ENCODE measurements around the gene BUD23. TPM values are rescaled to one million over a fixed set of nuclear protein-coding genes. Genes with fewer than 3 reads are reported as not detected.

The BUD23 gene
- total RNA-seq, 1 experiment from 2014 or later = 78.1 TPM

DNA sequence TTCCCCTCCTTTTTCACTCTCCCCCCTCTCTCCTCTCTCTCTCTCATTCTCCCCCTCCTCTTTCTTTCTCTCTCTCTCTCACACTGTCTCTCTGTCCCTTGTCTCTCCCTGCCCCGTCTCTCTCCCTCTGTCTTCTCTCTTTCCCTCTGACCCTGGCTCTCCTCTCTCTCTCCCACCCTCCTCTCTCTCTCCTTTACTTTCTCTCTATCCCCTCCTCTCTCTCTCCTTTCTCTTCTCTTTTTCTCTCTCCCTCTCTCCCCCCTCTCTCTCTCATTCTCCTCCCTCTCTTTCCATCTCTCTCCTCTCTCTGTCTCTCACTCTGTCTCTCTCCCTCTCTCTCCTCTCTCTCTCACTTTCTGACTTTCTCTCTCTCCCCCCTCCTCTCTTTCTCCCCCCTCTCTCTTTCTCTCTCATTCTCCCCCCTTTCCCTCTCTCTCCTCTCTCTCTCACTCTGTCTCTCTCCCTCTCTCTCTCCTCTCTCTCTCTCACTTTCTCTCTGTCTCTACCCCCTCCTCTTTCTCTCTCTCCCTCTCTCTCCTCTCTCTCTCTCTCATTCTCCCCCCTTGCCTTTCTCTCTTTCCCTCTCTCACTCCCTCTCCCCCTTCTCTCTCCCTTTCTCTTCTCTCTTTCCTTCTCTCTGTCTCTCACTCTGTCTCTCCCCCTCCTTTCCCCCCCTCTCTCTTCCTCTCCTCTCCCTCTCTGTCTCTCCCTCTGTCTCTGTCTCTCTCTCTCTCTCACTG lies 34.6 kb upstream of the BUD23 start:
- Histone ChIP-seq H3K27ac (ENCODE audit: insufficient read length, low read depth, low read length) (no peak overlapping the region), H2BK12ac (ENCODE audit: insufficient read length, low read depth, low read length) (no peak overlapping the region), H3K9ac (ENCODE audit: extremely low read depth, insufficient read length, low read length) (no peak overlapping the region), H3K79me2 (ENCODE audit: insufficient read depth, low read length) (no peaks in the 10 kb centered on the region), H3K9me3 (ENCODE audit: control insufficient read depth, low read depth, low read length) (no peaks in the 10 kb centered on the region), H3K56ac (ENCODE audit: insufficient read length, low read depth, low read length) (no peak overlapping the region), H3K23ac (ENCODE audit: insufficient read length, low read depth, low read length) (no peak overlapping the region), H2BK120ac (ENCODE audit: low read depth, low read length, poor library complexity, severe bottlenecking) (no peak overlapping the region), H3K23me2 (ENCODE audit: insufficient read length, low read depth, low read length, poor library complexity, severe bottlenecking) (peaks cover 8% of the 10 kb centered on the region), H3T11ph (ENCODE audit: low read length) (no peak overlapping the region), H3K4me2 (ENCODE audit: insufficient read depth, insufficient read length, low read length) (peak overlapping the region; percentile 65), H4K91ac (ENCODE audit: insufficient read length, low read depth, low read length) (no peak overlapping the region), H3K14ac (ENCODE audit: insufficient read depth, low read length) (no peak overlapping the region), H2AK5ac (ENCODE audit: insufficient read length, low read length) (no peak overlapping the region), H2BK20ac (ENCODE audit: low read depth, low read length, poor library complexity, severe bottlenecking) (no peak overlapping the region), H2BK15ac (ENCODE audit: low read depth, low read length) (no peak overlapping the region), H3K4ac (ENCODE audit: low read depth, low read length) (no peak overlapping the region), H3K4me1 (ENCODE audit: insufficient read depth, low read length) (0 out of 2 replicates have a peak, but pooled peaks cover 3% of the 10 kb centered on the region), H4K5ac (ENCODE audit: insufficient read length, low read depth, low read length) (no peak overlapping the region), H4K20me1 (ENCODE audit: control insufficient read depth, insufficient read depth, insufficient read length) (no peaks in the 10 kb centered on the region), H2BK5ac (ENCODE audit: insufficient read length, low read length) (no peak overlapping the region), H4K8ac (replicated peaks; ENCODE audit: insufficient read length, low read depth, low read length) (no peak overlapping the region), H3K27me3 (ENCODE audit: insufficient read depth, low read length) (peaks cover 4% of the 10 kb centered on the region; the same call in 1 of the 2 replicates), H3K79me1 (ENCODE audit: insufficient read depth, low read depth, low read length, poor library complexity, severe bottlenecking) (no peaks in the 10 kb centered on the region), H3K18ac (ENCODE audit: insufficient read length, low read depth, low read length) (no peak overlapping the region), H2AFZ (ENCODE audit: low read length) (no peak overlapping the region)
- Mint-ChIP-seq H3K4me3 (peak overlapping the region; percentile 58 to 85), H3K36me3 (ENCODE audit: insufficient read depth in 1 of 3, low read depth in 3 of 3) (peaks cover 0 to 1% (median 0%) of the 10 kb centered on the region in 3 experiments; a peak in 2 of 7 replicates), H3K27me3 (ENCODE audit: low read depth) (peaks cover 86% of the 10 kb centered on the region), H3K27ac (no peak overlapping the region), H3K4me1 (peaks cover 9 to 32% of the 10 kb centered on the region in 2 experiments), H3K9me3 (no peaks in the 10 kb centered on the region; a peak in 2 of 5 replicates)
- DNase-seq = no peak
- TF ChIP-seq, protein P1, sequence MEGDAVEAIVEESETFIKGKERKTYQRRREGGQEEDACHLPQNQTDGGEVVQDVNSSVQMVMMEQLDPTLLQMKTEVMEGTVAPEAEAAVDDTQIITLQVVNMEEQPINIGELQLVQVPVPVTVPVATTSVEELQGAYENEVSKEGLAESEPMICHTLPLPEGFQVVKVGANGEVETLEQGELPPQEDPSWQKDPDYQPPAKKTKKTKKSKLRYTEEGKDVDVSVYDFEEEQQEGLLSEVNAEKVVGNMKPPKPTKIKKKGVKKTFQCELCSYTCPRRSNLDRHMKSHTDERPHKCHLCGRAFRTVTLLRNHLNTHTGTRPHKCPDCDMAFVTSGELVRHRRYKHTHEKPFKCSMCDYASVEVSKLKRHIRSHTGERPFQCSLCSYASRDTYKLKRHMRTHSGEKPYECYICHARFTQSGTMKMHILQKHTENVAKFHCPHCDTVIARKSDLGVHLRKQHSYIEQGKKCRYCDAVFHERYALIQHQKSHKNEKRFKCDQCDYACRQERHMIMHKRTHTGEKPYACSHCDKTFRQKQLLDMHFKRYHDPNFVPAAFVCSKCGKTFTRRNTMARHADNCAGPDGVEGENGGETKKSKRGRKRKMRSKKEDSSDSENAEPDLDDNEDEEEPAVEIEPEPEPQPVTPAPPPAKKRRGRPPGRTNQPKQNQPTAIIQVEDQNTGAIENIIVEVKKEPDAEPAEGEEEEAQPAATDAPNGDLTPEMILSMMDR (conservative IDR thresholded peaks at IDR 0.05) = no peak
- WGBS (ENCODE audit: extremely low coverage, insufficient read length, low lambda C conversion rate) = no CpG with 5 or more reads among the region's 1 CpG
